Activated naive CD4-positive, alpha-beta T cell (primary cell): ENCODE measurements around the gene INTS1.
A peak's percentile ranks its signal among the peaks of the same experiment; 100 is the strongest.

ENCODE experiments used
- DNase-seq, 4 experiments: peaks; one replicate each; lab custom pipeline; 2025; lab: John Stamatoyannopoulos, UW

INTS1 gene

GRCh38 chr7:1485156-1485555 lies 19.0 kb downstream of the INTS1 start:
- DNase-seq = no peak

DNA sequence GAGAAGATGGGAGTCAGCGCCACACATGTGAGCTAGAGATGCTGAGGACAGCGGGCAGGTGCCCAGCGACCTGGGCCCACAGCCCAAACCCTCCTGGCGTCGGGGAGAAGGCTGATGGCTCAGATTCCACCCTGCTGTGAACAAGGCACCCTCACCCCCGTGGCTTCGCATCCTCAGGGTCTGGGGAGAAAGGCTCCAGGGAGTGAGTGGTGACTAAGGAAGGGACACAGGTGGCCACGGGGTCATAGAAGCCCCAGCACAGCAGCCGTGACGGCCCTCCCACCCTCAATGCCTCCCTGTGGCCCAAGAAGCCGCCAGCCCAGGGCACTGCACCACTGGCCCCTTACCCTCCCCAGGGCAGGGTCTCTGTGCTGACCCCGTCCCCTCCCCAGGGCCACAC lies 19.6 kb downstream of the INTS1 start:
- DNase-seq = no peak

DNA sequence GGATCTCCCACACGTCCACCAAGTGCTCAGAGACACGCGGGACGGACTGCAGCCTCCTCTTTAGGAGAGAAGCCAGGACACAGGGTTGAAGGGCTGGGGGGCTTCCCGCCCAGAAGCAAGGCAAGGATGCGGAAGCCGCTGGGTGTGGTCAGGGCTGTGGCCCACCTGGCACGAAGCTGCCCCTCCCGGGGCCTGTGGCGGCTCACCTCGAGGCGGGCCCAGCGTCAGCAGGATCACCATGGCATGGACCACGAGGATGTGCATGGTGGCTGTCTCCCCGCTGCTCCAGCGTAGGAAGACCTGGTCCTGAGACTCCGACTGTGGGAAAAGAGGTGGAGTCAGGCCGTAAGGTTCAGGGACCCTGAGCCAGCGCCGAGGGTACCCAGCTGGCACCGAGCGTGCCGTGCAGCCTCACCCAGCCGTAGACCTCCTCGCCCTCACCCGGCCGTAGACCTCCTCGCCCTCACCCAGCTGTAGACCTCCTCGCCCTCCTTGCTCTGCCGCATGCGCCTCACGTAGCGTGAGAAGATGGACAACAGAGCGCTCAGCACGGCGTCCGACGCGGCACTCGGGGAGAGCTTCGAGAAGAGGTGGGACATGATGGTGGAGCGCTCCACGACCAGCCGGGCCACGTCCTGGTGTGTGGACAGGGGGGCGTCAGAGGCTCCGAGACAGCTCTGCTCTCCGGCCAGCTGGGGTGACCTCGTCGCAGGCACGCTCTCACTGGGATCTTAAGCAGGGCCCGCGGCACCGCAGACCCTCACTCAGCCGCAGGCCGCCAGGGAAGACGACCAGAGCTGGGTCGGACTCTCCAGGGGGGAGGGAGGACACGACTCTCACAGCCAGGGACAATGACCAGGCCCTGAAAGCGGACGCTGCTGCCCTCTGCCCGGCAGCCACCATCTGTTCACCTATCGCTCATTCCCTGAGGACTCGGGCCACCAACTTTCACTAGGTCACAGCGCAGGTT lies 20.4 kb downstream of the INTS1 start:
- DNase-seq = no peak

DNA sequence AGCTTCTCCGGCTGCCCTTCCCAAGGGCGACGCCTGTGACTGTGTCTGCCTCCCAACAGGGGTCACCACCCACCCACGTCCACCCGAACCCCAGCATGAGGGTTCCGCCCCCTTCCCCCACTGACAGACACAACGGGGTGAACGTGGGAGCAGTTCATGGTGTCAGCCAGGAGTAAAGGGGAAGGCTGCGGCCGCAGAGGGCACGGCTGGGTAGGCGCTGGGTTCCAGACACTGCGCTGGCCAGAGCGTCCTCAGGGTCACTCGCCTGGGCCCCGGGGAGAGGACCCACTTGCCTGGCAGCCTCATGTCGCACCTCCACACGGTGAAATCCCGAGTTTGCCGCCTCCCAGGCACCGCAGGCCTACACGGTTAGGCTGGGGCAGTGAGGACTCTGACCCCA lies 21.1 kb downstream of the INTS1 start:
- DNase-seq = no peak

GRCh38 chr7:1481300-1481699 lies 22.9 kb downstream of the INTS1 start:
- DNase-seq = no peak

- DNase-seq = no peak
Observed at GRCh38 chr7:1480670-1481069, 23.5 kb downstream of the INTS1 start.

DNA sequence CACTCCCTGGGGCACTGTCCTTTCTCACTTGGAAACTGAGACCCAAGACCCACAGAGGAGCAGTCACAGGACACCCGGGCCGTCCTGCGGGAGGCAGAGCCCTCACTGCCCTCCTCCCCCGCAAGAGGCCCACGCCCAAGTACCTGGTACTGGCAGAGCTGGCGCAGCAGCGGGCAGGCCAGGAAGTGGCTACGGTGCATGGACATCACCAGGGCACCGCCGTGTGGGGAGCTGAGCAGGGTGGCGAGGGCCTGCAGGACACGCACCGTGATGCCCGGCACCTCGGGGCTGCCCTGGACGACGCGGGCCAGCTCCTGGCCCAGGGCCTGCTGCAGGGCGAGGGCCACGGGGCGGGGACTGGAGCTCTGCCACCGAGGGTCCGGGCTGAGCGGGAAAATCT lies 24.9 kb downstream of the INTS1 start:
- no peak for DNase-seq

- no peak for DNase-seq
Observed at GRCh38 chr7:1478480-1478879, 25.7 kb downstream of the INTS1 start.

DNA sequence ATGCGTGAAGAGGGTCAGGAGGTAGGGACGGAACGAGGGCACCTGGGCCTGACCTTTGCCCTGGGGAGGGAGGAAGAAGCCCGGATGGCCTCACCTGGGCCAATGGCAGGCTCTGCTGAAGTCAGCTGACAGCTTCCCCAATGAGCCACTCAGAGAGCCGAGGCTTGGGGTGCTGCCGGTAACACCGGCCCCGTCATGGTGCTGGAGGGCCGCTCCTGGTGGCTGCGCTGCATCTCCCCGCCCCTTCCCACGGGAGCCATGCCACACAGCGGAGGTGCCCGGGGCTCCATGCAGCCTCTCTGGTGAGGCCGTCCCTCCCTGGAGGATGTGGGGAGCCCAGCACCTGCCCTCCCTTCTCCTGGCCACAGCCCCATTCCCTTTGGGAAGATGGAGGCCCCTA lies 27.3 kb downstream of the INTS1 start:
- no peak for DNase-seq

GRCh38 chr7:1475991-1476390 lies 28.2 kb downstream of the INTS1 start:
- no peak for DNase-seq

GRCh38 chr7:1475393-1475792 lies 28.8 kb downstream of the INTS1 start:
- DNase-seq = no peak

DNA sequence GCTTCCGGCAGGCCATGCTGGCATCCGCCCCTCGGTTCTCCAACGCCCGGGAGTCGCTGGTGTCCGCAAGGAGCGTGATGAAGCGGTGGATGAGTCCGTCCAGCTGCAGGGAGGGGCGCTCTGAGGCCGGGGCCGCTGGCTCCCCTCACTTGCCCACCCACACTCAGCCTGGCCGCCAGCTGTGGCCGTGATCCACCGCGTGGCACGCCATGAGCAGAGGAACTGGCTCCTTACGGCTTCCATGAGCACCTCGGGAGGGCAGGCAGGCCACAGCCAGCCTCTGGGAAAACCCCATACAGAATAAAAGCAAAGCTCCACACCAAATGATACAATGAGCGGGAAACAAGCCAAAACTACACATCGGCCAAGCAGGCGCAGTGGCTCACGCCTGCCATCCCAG lies 29.5 kb downstream of the INTS1 start:
- DNase-seq = no peak

DNA sequence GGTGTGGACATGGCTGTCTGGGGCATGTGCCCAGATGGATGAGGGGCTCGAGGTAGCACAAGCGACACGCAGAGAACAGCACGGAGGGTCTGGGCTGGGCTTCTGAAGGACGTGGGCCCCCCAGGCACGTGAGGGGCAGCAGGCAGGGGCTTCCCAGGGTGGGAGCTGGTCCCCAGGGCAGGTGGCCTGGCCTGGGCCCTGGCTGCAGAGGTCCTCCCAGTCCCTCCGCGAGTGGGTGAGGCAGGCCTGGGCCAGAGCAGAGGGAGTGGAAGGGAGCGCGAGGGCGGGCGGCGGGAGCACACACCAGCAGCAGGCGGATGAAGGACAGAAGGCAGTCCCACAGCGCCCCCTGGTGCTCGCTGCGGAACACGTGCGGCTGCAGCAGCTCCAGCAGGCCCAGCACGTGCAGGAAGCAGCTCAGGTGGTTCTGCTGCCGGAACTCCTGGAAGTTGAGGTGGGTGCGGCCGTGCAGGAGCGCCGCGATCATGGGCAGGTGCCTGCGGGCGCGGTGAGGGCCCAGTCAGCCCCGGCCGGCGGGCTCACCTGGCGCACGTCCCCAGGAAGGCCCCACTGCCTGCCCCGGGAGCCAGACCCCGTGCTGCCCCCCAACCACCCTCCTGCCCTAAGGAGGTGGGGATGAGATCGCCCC lies 30.2 kb downstream of the INTS1 start:
- DNase-seq = peak; percentile 54 to 84 (median 80)

GRCh38 chr7:1470901-1471300 lies 33.3 kb downstream of the INTS1 start:
- no peak for DNase-seq

- DNase-seq = no peak
Observed at GRCh38 chr7:1468643-1469298, 35.4 kb downstream of the INTS1 start.

- no peak for DNase-seq
Observed at GRCh38 chr7:1468203-1468602, 36.0 kb downstream of the INTS1 start.

DNA sequence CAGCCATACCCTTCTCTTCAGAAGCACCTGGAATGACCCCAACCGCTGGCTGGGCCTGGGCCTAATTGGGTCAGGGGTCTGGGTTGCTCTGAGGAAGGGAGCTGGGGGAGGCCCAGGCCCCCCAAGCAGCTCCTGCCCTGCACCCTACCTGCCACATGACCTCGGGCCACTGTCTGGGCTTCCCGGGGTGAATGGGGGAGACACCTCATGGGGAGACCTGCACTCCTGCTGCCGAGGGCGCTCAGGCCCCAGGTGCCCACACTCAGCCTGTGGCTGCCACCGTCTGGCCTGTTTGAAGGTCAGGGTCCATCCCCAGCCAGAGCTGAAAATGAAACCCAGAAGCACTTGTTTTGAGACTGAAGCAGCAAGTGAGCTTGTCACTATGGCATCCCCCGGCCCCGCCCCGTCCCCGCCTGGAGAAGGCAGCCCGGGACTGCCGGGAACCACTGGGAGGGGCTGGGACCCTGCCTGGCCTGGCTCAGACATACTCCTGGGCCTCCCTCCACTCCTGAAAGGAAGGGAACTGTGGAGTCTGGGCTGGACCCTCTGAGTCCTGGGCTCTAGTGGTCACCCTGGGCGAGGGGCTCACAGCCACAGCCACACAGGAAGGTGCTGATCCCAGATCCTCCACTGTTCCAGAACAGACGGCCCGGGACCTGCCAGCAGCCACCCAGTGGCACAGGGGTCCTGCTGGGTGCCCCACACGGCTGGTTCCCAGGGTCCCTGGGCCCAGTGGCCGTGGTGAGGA lies 37.5 kb downstream of the INTS1 start:
- no peak for DNase-seq

DNA sequence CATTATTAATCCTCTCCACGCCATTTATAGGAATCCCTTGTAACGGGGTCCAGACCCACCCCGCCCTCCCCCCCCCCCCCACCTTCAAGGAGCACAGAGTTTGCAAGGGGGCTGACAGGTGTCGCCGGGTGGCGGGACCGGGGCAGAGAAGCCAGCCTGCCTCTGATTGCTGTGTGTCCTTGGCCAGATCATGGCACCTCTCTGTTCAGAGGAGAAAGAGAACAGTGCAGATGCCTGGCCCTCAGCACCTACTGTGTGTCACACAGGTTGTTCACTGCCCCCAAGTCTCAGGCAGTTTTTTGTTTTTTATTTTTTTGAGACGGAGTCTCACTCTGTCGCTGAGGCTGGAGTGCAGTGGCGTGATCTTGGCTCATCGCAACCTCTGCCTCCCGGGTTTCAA lies 39.5 kb downstream of the INTS1 start:
- no peak for DNase-seq

GRCh38 chr7:1463676-1464223 lies 40.4 kb downstream of the INTS1 start:
- DNase-seq = no peak

DNA sequence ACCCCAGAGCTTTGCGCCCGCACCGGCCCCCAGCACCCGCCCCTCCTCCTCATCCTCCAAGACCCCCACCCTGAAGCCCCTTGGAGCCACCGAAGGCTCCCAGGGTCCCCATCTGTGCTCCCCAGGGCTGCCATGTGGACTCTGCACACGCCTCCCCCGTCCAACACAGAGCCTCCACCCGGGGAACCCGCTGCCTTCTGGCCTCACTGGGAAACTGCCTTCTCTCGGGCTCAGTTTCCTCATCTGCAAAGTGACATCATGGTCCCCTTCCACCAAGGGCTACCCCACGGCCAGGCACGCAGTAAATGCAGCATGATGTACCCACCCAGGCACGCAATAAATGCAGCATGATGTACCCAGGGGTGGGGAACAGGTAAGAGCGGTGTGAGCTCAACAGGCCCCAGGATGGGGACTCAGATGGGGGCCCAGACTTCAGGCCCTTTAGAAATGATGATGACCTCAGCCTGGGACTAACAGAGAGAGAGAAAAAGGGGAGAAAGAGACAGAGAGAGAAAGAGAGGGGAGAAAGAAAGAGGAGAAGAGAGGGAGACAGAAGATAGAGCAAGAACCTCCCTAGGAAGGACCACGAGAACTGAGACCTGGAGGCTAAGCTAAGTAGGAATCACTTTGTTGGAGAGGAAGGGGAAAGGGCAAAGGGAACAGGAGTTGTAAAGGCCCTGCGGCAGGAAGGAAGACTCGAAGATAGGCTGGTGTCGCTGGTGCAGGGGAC lies 42.4 kb downstream of the INTS1 start:
- DNase-seq = no peak
